Measurements from ENCODE around the gene SPG11.
A peak's percentile ranks its signal among the peaks of the same experiment; 100 is the strongest.
"Not testable (repeated sequence)": the region's sequence is repeated elsewhere in the genome, so short reads cannot be mapped to it uniquely, and the experiment has no call there.

The SPG11 gene

GRCh38 chr15:44673639-44674038 lies 10.2 kb upstream of the SPG11 start:
- DNase-seq, result no peak

- DNase-seq, result no peak
Observed at GRCh38 chr15:44670087-44670950, 6.9 kb upstream of the SPG11 start.

- no peak for DNase-seq
Observed at GRCh38 chr15:44668921-44669320, 5.5 kb upstream of the SPG11 start.

GRCh38 chr15:44667039-44667360 lies 3.5 kb upstream of the SPG11 start:
- DNase-seq, result no peak

- DNase-seq, result no peak
Observed at GRCh38 chr15:44666210-44667038, 3.0 kb upstream of the SPG11 start.

GRCh38 chr15:44662478-44663409 lies 718 bp downstream of the SPG11 start:
- peak; percentile 91 for DNase-seq

GRCh38 chr15:44661576-44661975 lies 1.9 kb downstream of the SPG11 start:
- no peak for DNase-seq

- no peak for DNase-seq
Observed at GRCh38 chr15:44659056-44659455, 4.4 kb downstream of the SPG11 start.

GRCh38 chr15:44657378-44657777 lies 6.1 kb downstream of the SPG11 start:
- DNase-seq, result no peak

- DNase-seq, result no peak
Observed at GRCh38 chr15:44656913-44657312, 6.5 kb downstream of the SPG11 start.

GRCh38 chr15:44656298-44656697 lies 7.2 kb downstream of the SPG11 start:
- no peak for DNase-seq

GRCh38 chr15:44654858-44655257 lies 8.6 kb downstream of the SPG11 start:
- no peak for DNase-seq

- DNase-seq, result no peak
Observed at GRCh38 chr15:44647637-44648036, 15.8 kb downstream of the SPG11 start.

GRCh38 chr15:44647036-44647435 lies 16.4 kb downstream of the SPG11 start:
- DNase-seq, result peak; percentile 37

- no peak for DNase-seq
Observed at GRCh38 chr15:44646460-44646859, 17.0 kb downstream of the SPG11 start.

- DNase-seq, result no peak
Observed at GRCh38 chr15:44641651-44642050, 21.8 kb downstream of the SPG11 start.

GRCh38 chr15:44636976-44637375 lies 26.5 kb downstream of the SPG11 start:
- DNase-seq, result no peak

GRCh38 chr15:44633603-44634002 lies 29.9 kb downstream of the SPG11 start:
- DNase-seq, result peak; percentile 68

- DNase-seq, result not testable (repeated sequence)
Observed at GRCh38 chr15:44625286-44625685, 38.2 kb downstream of the SPG11 start.

GRCh38 chr15:44623178-44623577 lies 40.3 kb downstream of the SPG11 start:
- DNase-seq, result no peak

- DNase-seq, result no peak
Observed at GRCh38 chr15:44620081-44620480, 43.4 kb downstream of the SPG11 start.

- DNase-seq, result no peak
Observed at GRCh38 chr15:44616974-44617373, 46.5 kb downstream of the SPG11 start.

- no peak for DNase-seq
Observed at GRCh38 chr15:44606740-44607139, 56.7 kb downstream of the SPG11 start.

All from activated CD4-positive, alpha-beta T cell treated with anti-CD3 and anti-CD28 coated beads, Interleukin-2, amount 50 U/mL, for 16 hours (primary cell).